Measurements from ENCODE around the gene HHIP. TPM values are rescaled to one million over a fixed set of nuclear protein-coding genes. Genes with fewer than 3 reads are reported as not detected.

The HHIP gene
- total RNA-seq, 4 donors from 2014 or later, result 0.25 to 0.70 (median 0.28) TPM

DNA sequence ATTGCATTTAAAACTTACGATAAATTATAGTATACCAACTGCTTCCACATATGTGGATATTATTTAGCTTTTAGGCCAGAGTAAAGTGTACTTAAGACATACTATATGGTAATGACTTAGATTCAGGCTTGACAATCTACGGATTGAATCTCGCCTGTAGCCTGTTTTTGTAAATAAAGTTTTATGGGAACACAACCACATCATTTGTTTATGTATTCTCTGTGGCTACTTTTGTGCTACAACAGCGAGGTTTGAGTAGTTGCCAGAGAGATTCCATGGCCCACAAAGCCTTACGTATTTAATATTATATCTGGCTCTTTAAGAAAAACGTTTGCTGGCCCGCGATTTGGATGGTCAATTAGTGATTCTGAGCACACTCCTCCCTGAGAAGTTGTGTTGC lies 37.6 kb downstream of the HHIP start:
- Histone ChIP-seq H3K36me3 (no peaks in the 10 kb centered on the region), H3K4me1 (no peaks in the 10 kb centered on the region), H3K4me3 (no peak overlapping the region), H3K9me3 (no peaks in the 10 kb centered on the region), H3K27ac (no peak overlapping the region), H3K27me3 (no peaks in the 10 kb centered on the region)
- in situ Hi-C loops (cut with MboI; ENCODE audit: low sequenced_read_pairs in 4 of 4) (no loop called here), intact Hi-C loops (cut with DNase I; ENCODE audit: low total_unique reads) (no loop called here)
- no peak for TF ChIP-seq POLR2A (IDR thresholded peaks at IDR 0.05)
- TF ChIP-seq, protein P1, sequence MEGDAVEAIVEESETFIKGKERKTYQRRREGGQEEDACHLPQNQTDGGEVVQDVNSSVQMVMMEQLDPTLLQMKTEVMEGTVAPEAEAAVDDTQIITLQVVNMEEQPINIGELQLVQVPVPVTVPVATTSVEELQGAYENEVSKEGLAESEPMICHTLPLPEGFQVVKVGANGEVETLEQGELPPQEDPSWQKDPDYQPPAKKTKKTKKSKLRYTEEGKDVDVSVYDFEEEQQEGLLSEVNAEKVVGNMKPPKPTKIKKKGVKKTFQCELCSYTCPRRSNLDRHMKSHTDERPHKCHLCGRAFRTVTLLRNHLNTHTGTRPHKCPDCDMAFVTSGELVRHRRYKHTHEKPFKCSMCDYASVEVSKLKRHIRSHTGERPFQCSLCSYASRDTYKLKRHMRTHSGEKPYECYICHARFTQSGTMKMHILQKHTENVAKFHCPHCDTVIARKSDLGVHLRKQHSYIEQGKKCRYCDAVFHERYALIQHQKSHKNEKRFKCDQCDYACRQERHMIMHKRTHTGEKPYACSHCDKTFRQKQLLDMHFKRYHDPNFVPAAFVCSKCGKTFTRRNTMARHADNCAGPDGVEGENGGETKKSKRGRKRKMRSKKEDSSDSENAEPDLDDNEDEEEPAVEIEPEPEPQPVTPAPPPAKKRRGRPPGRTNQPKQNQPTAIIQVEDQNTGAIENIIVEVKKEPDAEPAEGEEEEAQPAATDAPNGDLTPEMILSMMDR (IDR thresholded peaks at IDR 0.05 in 4 of 5, conservative IDR thresholded peaks at IDR 0.05 in 1 of 5), result no peak
- no peak for ATAC-seq
- DNase-seq, result no peak

DNA sequence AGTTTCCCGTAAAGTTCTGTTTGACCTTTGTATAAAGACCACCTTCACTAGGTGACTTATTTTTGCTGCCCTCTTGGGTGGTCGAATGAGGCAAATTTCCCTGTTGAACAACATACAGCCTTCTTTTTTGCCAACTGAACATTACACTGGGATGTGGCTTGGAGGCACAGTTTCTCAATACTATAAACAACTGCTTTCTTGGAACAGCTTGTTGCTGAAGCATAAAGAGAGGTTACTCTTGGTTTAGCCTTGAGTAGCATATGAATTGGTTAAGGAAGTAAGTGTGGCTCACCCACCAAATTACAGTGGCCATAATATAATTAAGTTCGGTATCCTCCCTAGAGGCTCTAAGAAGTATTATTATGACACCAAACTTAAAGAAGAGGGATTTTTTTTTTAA lies 40.0 kb downstream of the HHIP start:
- in situ Hi-C loops (cut with MboI; ENCODE audit: low sequenced_read_pairs in 4 of 4), result no loop called here
- ATAC-seq (no peak), DNase-seq (no peak)
- intact Hi-C loops (cut with DNase I; ENCODE audit: low total_unique reads), result no loop called here
- Histone ChIP-seq H3K27me3 (no peaks in the 10 kb centered on the region), H3K4me1 (no peaks in the 10 kb centered on the region), H3K36me3 (no peaks in the 10 kb centered on the region), H3K4me3 (no peak overlapping the region), H3K27ac (no peak overlapping the region), H3K9me3 (no peaks in the 10 kb centered on the region)
- TF ChIP-seq POLR2A (IDR thresholded peaks at IDR 0.05), result no peak
- TF ChIP-seq, protein P1 (IDR thresholded peaks at IDR 0.05 in 4 of 5, conservative IDR thresholded peaks at IDR 0.05 in 1 of 5), result no peak

DNA sequence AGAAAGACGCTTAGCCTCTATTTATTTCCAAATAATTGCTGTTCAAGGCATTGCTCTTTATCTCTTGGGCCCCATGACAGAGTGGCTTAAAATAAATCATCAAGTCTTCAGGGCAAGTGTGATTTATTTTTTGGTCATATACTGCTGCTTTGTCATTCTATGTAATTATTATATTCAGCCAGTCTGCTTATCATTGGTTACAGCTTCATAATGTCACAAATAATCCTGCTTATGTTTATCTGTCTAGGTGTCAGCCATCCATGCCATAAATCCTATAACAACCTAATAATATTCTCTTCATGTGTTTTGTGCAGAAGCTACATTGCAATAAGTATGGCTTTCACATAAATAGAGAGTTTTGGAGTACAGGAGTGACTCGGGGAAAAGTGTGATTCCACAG lies 41.0 kb downstream of the HHIP start:
- DNase-seq (no peak), ATAC-seq (no peak)
- Histone ChIP-seq H3K27me3 (no peaks in the 10 kb centered on the region), H3K4me1 (no peaks in the 10 kb centered on the region), H3K36me3 (no peaks in the 10 kb centered on the region), H3K9me3 (no peaks in the 10 kb centered on the region), H3K4me3 (no peak overlapping the region), H3K27ac (no peak overlapping the region)
- no peak for TF ChIP-seq POLR2A (IDR thresholded peaks at IDR 0.05)
- TF ChIP-seq, protein P1 (IDR thresholded peaks at IDR 0.05 in 4 of 5, conservative IDR thresholded peaks at IDR 0.05 in 1 of 5), result no peak
- in situ Hi-C loops (cut with MboI; ENCODE audit: low sequenced_read_pairs in 4 of 4) (no loop called here), intact Hi-C loops (cut with DNase I; ENCODE audit: low total_unique reads) (no loop called here)

DNA sequence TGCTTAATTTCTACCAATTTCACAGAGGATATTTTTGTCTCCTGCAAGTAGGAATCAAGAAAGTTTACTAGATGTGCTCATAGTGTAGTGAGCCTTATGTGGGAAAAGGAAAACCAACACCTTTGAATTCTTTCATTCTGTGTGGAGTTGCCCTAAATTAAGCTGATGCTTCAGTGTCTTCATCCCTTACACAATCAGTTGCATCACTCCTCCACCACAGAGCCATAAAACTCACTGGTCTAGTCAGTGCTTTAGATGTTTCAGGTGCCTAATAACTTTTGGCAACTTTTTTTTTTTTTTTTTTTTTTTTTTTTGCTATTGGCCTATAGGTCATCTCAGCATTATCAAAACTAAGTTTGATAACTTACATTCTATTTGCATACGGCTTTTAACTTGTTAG lies 41.5 kb downstream of the HHIP start:
- Histone ChIP-seq H3K27ac (no peak overlapping the region), H3K9me3 (no peaks in the 10 kb centered on the region), H3K4me3 (no peak overlapping the region), H3K4me1 (no peaks in the 10 kb centered on the region), H3K36me3 (no peaks in the 10 kb centered on the region), H3K27me3 (no peaks in the 10 kb centered on the region)
- DNase-seq (no peak), ATAC-seq (no peak)
- in situ Hi-C loops (cut with MboI; ENCODE audit: low sequenced_read_pairs in 4 of 4) (no loop called here), intact Hi-C loops (cut with DNase I; ENCODE audit: low total_unique reads) (no loop called here)
- TF ChIP-seq POLR2A (IDR thresholded peaks at IDR 0.05), result no peak
- TF ChIP-seq, protein P1 (IDR thresholded peaks at IDR 0.05 in 4 of 5, conservative IDR thresholded peaks at IDR 0.05 in 1 of 5), result no peak

DNA sequence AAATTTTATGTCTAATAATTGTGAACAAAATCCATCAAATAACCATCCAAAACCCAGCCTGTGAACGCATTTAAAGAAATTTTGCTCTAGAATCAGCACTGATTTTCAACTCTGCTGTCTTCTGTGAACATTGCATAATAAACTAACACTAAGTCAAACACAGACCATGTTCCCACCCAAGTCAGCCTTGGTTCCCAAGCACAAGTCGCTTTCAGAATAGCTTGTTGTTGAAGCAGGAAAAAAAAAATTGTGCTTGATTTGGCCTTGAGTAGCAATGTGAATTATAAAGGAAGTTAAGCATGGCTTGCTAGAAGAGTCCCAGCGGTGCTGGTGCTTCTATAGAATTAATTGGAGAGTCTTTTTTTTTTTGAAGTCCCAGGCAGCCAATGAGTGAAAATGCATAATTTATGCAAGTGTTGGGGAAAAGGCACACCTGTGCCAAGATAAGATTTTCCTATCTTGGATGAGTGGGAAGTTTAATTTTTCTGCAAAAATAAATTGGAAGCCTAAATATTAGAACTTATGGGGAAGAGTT lies 42.1 kb downstream of the HHIP start:
- Histone ChIP-seq H3K4me1 (no peaks in the 10 kb centered on the region), H3K27me3 (no peaks in the 10 kb centered on the region), H3K36me3 (no peaks in the 10 kb centered on the region), H3K4me3 (no peak overlapping the region), H3K9me3 (no peaks in the 10 kb centered on the region), H3K27ac (no peak overlapping the region)
- TF ChIP-seq POLR2A (IDR thresholded peaks at IDR 0.05), result no peak
- TF ChIP-seq, protein P1 (IDR thresholded peaks at IDR 0.05 in 4 of 5, conservative IDR thresholded peaks at IDR 0.05 in 1 of 5), result no peak
- ATAC-seq (no peak), DNase-seq (no peak)
- in situ Hi-C loops (cut with MboI; ENCODE audit: low sequenced_read_pairs in 4 of 4) (no loop called here), intact Hi-C loops (cut with DNase I; ENCODE audit: low total_unique reads) (no loop called here)
